ES-I3 (cell line): ENCODE measurements around the gene PGLYRP3.
"Not testable (repeated sequence)": the region's sequence is repeated elsewhere in the genome, so short reads cannot be mapped to it uniquely, and the experiment has no call there.

Experiments used
- H3K36me3 ChIP-seq: 2 replicates; pipeline ENCODE4 v1.6.1; 2013; ENCODE audit warnings: mild to moderate bottlenecking, low read length, control low read depth, moderate library complexity; ENCODE audit not compliant: insufficient read depth
- H3K4me1 ChIP-seq: 2 replicates; pipeline ENCODE4 v1.6.1; 2013; ENCODE audit warnings: mild to moderate bottlenecking, control low read depth, low read length; ENCODE audit not compliant: insufficient read depth
- H3K9ac ChIP-seq: 2 replicates; pipeline ENCODE4 v1.6.1; 2013; ENCODE audit warnings: low read depth, mild to moderate bottlenecking, low read length, moderate library complexity
- H3K9me3 ChIP-seq: 2 replicates; pipeline ENCODE4 v1.6.1; 2013; ENCODE audit warnings: mild to moderate bottlenecking, low read length, moderate library complexity; ENCODE audit not compliant: control insufficient read depth, insufficient read depth

The PGLYRP3 gene

DNA sequence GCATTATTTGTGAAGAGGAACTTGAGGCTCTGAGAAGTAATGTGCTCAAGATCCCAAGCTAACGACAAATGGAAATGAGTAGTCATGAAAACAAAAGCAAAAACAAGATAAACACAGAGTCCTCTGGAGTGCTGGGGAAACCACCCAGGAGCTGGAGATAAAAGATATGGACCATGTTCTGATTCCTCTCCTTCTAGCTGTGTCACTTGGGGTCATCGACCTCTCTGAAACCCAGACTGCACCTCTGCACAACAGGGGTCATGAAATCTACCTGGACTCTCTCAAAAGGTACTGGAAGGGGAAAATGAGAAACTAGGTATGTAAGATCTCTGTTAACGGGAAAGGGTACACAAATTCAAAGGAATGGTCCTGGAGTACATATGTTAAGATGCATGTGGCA lies 29.4 kb upstream of the PGLYRP3 start:
- H3K9me3 ChIP-seq, result no peaks in the 10 kb centered on the region
- H3K4me1 ChIP-seq, result no peaks in the 10 kb centered on the region
- no peak overlapping the region for H3K9ac ChIP-seq
- no peaks in the 10 kb centered on the region for H3K36me3 ChIP-seq

DNA sequence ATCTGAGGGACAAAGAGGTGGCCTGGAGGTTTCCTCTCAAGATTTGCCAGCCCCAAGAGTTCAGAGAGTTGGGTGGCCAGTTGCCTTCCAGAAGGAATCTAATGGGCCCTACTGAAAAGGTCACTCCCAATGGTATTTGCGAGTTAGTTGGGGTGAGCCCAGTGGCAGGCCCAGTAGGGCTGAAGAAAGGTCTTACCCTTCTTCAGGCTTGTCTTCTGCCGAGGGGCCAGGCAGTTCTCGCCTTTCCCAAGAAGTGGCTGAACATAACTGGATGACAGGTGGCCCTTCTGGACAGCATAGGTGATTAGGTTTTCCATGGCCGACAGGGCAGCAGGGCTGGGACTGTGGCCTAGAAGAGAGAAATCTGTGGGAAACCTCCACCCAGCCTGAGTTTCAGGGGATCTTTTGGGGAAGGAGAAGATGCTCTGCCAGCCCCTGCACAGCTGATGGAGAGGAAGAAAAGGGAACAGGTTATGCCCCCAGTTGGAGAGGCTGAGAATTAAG lies 28.7 kb upstream of the PGLYRP3 start:
- Histone ChIP-seq H3K36me3 (no peaks in the 10 kb centered on the region), H3K4me1 (no peaks in the 10 kb centered on the region), H3K9me3 (no peaks in the 10 kb centered on the region), H3K9ac (no peak overlapping the region)

DNA sequence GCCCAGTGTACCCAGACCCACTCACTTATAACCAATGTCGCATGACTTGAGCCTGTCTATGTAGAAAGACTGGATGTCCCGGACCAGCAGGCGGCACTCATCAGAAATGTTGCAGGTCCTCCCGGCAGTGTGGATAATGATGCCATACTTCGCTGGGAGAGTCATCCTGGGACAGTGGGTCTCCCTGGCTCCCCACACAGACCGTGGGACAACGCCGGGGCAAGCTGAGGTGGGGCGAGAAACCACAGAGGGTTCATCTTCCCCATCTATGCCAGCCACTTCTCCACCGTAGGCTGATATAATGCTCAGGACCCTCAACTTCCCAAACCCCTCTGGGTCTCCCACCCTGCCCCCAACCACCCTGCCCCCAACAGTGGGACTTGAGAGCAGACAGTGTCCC lies 27.6 kb upstream of the PGLYRP3 start:
- H3K36me3 ChIP-seq, result no peaks in the 10 kb centered on the region
- H3K9me3 ChIP-seq, result no peaks in the 10 kb centered on the region
- H3K4me1 ChIP-seq, result no peaks in the 10 kb centered on the region

DNA sequence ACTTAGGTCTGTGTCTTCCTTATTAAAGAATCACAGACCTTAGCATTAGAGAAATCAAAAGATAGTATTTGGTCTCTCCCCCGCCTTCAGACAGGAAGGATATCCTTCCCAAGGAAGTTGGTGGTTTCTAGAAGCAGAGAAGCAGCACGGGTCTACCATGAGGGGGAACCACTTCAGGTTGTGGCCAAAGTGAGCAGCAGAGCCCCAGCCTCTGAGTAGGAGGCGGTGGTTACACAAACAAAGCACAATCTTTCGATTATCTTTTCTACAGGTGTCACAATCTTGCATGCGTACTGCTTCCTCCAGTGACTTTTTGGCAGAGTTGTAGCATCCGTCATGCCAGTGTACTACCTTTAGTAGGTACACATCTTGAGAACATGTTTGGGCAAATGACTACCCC lies 27.1 kb upstream of the PGLYRP3 start:
- H3K9me3 ChIP-seq, result no peaks in the 10 kb centered on the region
- H3K36me3 ChIP-seq, result no peaks in the 10 kb centered on the region
- no peak overlapping the region for H3K9ac ChIP-seq
- no peaks in the 10 kb centered on the region for H3K4me1 ChIP-seq

More for the DNA sequence above, 27.6 kb upstream of the PGLYRP3 start:
- no peak overlapping the region for H3K9ac ChIP-seq

DNA sequence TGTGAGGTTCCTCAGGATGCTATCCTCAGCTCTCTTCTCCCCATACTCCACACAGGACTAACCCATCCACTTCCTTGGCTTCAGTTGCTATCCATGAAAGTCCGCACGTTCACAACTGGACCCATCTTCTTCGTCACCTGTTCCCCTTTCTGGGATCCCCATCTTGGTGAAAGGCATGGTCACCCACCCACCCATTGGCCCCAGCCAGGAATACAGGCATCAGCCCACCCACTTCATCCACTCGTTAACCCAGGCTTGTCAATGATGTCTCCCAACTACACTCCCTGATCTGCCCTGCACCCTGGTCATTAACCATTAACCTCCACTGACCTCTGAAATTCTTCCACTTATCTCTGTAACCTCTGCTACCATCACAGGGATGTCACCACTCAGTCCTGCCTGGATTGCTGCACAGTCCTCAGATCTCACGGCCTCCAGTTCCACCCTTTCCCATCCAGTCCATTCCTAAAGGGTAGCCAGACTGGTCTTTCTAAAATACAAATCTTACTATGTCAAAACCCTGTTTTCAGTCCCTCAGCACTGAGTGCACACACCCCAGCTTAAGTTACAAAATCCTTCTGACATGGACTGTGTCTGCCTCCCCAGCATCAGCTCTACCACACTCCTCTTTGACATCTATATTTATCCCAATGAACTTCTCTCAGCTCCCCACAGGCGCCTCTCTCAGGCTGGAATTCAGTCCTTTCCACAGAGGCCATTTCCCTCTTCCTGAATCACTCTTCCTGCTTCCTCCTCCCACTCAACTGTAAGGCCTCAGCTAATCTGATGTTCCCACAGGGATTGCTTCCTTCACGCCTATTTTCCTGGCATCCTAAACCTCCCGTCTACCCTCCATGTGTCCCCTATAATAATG lies 25.5 kb upstream of the PGLYRP3 start:
- Histone ChIP-seq H3K9ac (no peak overlapping the region), H3K4me1 (no peaks in the 10 kb centered on the region), H3K9me3 (no peaks in the 10 kb centered on the region), H3K36me3 (no peaks in the 10 kb centered on the region)

DNA sequence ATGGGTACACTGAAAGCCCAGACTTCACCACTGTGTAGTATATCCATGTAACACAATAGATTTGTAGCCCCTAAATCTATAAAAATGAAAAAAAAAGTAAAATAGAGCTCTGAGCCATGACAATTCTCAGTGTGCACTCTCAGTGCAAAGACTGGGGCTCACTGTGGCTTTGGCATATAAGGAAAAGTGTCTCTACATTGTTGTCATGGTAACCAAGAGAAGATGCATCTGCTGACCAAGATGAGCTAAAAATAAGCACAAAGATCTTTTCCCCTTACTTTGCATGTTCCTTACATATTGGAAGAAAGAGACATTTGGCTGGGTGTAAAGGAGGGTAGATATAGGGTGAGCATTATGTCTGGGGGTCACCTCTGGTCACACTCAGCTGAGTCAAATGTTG lies 23.9 kb upstream of the PGLYRP3 start:
- H3K9ac ChIP-seq, result no peak overlapping the region
- no peaks in the 10 kb centered on the region for H3K36me3 ChIP-seq
- H3K4me1 ChIP-seq, result no peaks in the 10 kb centered on the region
- no peaks in the 10 kb centered on the region for H3K9me3 ChIP-seq

DNA sequence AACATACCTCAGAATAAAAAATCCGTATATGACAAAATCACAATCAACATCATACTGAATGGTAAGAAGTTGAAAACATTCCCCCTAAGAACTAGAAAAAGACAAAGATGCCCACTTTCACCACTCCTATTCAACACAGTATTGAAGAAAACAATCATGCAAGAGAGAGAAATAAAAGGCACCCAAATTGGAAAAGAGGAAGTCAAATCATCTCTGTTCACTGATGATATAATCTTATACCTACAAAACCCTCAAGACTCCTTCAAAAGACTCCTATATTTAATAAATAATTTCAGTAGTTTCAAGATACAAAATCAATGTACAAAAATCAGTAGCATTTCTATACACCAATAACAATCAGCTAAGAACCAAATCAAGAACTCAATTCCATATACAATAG lies 21.1 kb upstream of the PGLYRP3 start:
- Histone ChIP-seq H3K4me1 (no peaks in the 10 kb centered on the region), H3K9ac (no peak overlapping the region), H3K9me3 (0 out of 2 replicates have a peak, but pooled peaks cover 4% of the 10 kb centered on the region), H3K36me3 (no peaks in the 10 kb centered on the region)

DNA sequence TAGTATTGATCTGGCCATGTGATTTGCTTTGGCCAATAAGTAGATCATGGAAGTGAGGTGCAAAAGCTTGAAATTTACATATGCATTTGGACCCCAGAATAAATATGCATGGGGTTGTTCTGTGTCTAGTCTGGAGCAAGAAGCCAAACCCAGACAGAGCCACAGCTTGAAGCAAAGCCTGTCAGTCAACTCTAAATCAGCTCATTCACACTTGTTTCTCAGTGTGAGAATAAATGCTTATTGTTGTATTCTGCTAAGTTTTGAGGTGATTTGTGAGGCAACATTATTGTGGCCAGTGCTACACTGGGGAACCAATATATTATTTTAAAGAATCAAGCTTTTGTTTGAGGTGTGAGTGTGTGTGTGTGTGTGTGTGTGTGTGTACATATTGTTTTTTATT lies 12.2 kb upstream of the PGLYRP3 start:
- H3K36me3 ChIP-seq, result no peaks in the 10 kb centered on the region
- peaks cover 11% of the 10 kb centered on the region for H3K9me3 ChIP-seq
- H3K9ac ChIP-seq, result no peak overlapping the region
- H3K4me1 ChIP-seq, result no peaks in the 10 kb centered on the region

DNA sequence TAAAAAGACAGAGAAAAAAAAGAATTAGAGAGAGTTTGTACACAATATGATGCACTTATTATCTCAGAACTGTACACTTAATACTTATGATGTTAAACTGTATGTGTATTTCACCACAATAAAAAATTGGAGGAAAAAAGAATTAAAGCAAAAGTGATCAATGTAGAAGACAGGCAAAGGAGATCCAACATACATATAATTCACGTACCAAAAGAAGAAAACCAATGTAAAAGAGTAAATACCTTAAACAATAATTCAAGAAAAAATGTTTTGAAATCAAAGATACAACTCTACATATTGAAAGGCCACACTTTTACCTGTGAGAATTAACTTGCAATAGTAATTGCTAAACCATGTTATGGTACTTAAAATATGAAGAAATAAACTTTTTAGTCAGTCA lies 9.8 kb upstream of the PGLYRP3 start:
- H3K4me1 ChIP-seq, result no peaks in the 10 kb centered on the region
- peaks cover 7% of the 10 kb centered on the region for H3K9me3 ChIP-seq
- H3K36me3 ChIP-seq, result no peaks in the 10 kb centered on the region
- H3K9ac ChIP-seq, result no peak overlapping the region

DNA sequence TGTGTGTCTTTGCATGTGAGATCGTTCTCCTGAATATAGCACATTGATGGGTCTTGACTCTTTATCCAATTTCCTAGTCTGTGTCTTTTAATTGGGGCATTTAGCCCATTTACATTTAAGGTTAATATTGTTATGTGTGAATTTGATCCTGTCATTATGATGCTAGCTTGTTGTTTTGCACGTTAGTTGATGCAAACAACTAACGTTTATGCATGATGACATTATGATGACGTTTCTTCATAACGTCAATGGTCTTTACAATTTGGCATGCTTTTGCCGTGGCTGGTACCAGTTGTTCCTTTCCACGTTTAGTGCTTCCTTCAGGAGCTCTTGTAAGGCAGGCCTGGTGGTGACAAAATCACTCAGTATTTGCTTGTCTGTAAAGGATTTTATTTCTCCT lies 5.4 kb upstream of the PGLYRP3 start:
- not testable (repeated sequence) for H3K9me3 ChIP-seq, H3K9ac ChIP-seq, H3K36me3 ChIP-seq, H3K4me1 ChIP-seq

DNA sequence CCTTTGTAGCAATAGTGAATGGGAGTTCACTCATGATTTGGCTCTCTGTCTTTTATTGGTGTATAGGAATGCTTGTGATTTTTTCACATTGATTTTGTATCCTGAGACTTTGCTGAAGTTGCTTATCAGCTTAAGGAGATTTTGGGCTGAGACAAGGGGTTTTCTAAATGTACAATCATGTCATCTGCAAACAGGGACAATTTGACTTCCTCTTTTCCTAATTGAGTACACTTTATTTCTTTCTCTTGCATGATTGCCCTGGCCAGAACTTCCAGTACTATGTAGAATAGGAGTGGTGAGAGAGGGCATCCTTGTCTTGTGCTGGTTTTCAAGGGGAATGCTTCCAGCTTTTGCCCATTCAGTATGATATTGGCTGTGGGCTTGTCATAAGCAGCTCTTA lies 3.3 kb upstream of the PGLYRP3 start:
- not testable (repeated sequence) for H3K9ac ChIP-seq, H3K36me3 ChIP-seq, H3K9me3 ChIP-seq, H3K4me1 ChIP-seq

DNA sequence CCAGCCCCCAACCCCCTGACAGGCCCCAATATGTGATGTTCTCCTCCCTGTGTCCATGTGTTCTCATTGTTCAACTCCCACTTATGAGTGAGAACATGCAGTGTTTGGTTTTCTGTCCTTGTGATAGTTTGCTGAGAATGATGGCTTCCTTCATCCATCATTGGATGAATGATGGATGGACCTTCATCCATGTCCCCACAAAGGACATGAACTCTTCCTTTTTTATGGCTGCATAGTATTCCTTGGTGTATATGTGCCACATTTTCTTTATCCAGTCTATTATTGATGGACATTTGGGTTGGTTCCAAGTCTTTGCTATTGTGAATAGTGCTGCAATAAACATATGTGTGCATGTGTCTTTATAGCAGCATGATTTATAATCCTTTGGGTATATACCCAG lies 1.6 kb upstream of the PGLYRP3 start:
- not testable (repeated sequence) for H3K4me1 ChIP-seq, H3K9ac ChIP-seq, H3K36me3 ChIP-seq, H3K9me3 ChIP-seq

DNA sequence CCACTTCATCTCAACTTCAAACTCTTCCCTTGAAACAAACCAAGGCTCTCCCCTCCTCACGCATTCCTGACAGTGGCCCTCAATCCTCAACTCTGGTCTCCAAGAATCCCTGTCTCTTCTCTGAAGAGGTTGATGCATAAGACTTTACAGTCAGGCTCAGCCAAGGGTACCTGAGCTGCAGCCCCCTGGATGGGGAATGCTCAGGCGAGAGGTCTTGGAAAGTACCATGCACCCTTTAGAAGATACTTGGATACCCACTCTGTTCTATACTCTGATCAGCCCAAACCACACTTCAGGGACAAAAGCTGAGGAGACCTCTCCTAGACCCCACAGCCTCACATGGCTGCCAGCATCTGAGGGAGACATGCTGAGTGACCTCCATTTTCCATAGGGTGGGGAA lies 536 bp upstream of the PGLYRP3 start:
- H3K9ac ChIP-seq, result no peak overlapping the region
- H3K9me3 ChIP-seq, result no peaks in the 10 kb centered on the region
- no peaks in the 10 kb centered on the region for H3K36me3 ChIP-seq
- H3K4me1 ChIP-seq, result no peaks in the 10 kb centered on the region

DNA sequence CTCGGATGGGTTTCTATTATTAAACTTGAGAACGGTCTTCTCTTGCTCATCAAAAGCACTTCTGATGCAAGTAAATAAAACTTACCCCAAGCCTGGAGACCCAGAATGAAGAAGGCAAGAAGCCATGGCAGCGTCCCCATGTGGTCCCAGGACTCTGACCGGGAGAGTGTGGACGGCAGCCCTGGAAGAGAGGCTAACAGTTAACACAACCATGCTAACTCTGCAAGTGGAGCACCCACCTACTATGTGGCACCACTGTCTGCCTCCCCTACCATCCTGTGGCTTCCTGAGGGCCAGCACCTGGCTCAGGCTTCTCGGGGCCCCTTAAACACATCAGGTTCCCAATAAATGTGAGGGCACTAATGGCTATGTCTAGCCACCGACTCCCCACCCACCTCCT lies 2.2 kb downstream of the PGLYRP3 start:
- no peaks in the 10 kb centered on the region for H3K9me3 ChIP-seq
- H3K4me1 ChIP-seq, result no peaks in the 10 kb centered on the region; the same call in 1 of the 2 replicates
- H3K9ac ChIP-seq, result no peak overlapping the region
- no peaks in the 10 kb centered on the region for H3K36me3 ChIP-seq

DNA sequence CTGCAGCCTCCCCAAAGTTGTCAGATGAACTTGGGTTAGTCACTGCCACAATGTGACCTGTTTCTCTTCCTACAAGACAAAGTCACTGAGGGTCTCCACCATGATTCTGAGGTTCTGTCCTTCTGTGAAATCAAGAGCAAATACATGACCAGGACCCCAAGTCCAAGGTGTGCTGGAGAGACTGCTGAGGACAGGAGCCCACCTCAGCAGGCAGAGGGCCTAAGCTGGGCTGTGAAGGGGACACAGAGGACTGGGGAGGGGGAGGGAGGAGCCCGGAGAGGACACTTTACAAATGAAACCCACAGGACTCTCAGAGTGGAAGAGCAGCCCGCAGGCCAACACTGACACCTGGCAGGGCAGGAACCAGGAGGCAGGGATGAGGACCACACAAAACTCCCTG lies 3.3 kb downstream of the PGLYRP3 start:
- no peaks in the 10 kb centered on the region for H3K9me3 ChIP-seq
- no peaks in the 10 kb centered on the region; the same call in 1 of the 2 replicates for H3K4me1 ChIP-seq
- no peak overlapping the region for H3K9ac ChIP-seq
- no peaks in the 10 kb centered on the region for H3K36me3 ChIP-seq
